ENCODE data around the gene ITGB1BP1.

Gene ITGB1BP1

DNA sequence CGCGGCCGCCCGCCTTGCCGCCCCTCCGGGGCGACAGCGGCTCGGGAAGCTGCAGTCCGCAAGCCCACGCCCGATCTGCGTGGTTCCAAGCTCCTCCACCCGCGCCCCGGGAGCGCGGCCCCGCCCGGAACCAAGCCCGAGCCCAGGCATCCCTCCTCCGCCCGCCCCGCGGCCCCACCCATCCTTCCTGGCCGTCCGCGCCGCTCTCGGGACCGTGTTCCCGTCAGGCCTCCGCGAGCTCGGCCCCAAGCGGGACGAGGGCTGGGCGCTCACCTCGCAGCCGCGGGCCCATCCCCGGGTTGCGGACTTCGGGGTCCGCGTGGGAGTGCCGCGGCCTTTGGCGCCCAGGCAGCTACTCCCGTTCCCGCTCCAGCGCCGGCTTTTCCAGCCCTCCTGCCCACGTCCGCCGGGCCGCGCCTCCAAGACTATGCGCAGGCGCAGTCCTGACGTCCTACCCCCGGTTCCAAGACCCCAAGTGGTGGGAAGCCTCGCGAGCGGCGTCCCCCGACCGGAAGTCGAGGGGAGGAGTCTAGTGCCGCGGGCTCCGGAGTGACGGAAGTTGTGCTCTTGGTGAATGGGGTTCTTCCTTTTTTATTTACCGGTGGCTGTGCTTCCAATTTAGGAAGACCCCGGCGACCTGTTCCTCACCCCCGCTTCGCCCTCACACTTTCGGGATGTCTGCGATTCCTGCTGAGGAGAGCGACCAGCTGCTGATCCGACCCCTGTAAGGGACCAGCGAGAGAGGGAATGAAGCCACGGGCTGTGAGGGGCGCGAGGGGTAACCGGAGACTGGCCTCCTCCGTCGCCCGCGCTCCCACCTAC is at the start of gene ITGB1BP1, which contains the start of gene CPSF3:
Gene ITGB1BP1 (minus strand): TSS at position 429 of the 822 bp plus-strand sequence. CDS start 4,831 bp downstream, outside the sequence.
Gene CPSF3 (plus strand): TSS at position 555 of the 822 bp plus-strand sequence. CDS start 120 bp downstream, at position 675.
- peak; percentile 95 to 96 for DNase-seq (ENCODE audit: extremely low read depth in 1 of 2, low read depth in 1 of 2)

GRCh38 chr2:9472511-9472910 is 49.2 kb upstream of the ITGB1BP1 start:
- no peak for DNase-seq (ENCODE audit: extremely low read depth in 1 of 2, low read depth in 1 of 2)

DNA sequence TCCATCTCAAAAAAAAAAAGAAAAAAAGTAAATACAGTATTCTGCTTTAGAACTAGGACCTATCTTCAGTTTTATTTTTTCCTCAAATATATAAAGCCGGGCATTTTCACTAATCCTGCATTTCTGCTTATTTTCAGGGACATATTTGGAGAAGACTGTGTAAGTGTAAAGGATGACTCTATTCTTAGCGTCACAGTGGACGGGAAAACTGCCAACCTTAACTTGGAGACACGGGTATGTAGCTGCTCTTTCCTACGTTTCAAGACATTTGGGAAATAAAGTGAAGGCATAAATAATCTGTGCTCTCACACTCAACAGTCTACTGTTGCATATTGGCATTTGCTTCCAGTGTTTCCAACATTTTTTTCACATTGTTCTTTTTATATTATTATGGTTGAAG is 47.9 kb upstream of the ITGB1BP1 start:
- no peak for DNase-seq (ENCODE audit: extremely low read depth in 1 of 2, low read depth in 1 of 2)

DNA sequence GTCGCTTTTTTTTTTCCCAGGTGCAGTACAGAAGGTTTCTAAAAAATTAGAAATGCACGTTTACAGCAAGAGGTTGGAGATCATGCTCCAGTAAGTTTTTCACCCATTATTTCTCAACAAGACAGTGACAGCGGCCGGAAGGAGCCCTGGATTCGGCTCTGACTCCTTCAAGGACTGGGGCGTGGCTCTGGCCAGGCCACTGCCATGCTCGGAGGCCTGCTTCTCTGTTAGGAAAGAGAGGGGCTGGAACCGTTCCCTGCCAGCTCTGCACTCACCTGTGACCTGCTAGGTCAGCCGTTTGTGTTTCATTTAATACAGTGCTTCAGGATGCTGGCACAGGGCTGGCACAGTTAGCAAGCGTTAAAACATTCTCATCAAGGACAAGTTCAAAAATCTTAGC is 44.4 kb upstream of the ITGB1BP1 start:
- DNase-seq (ENCODE audit: extremely low read depth in 1 of 2, low read depth in 1 of 2): no peak

GRCh38 chr2:9466147-9466683 is 42.9 kb upstream of the ITGB1BP1 start:
- DNase-seq (ENCODE audit: extremely low read depth in 1 of 2, low read depth in 1 of 2): no peak

DNA sequence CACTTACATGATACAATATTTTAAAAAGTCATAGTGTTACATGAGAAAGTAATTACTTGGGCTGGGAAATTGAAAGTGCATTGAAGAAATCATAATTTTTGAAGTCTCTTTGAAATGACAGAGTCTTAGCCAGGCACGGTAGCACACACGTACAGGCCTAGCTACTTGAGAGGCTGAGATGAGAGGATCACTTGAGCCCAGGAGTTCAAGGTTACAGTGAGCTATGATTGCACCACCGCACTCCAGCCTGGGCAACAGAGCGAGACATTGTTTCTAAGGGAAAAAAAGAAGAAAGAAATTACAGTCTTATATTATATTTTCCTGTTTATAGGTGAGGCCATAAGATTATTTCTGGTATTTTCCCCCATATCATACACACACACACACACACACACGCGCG is 41.8 kb upstream of the ITGB1BP1 start:
- DNase-seq (ENCODE audit: extremely low read depth in 1 of 2, low read depth in 1 of 2): no peak

DNA sequence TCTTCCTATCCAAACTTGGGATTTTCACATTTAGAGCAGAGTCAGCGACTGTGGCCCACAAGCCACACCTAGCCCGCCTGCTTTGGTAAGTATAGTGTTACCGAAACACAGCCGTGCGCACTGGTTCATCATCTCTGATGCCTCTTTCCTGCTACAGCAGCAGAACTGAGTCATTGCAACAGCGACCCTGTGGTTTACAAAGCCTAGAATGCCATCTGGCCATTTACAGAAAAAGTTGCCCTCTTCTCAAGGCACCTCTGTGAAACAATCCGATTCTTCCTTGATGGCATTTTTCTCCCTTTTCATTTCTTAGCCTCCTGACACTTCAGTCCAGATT is 40.3 kb upstream of the ITGB1BP1 start:
- no peak for DNase-seq (ENCODE audit: extremely low read depth in 1 of 2, low read depth in 1 of 2)

DNA sequence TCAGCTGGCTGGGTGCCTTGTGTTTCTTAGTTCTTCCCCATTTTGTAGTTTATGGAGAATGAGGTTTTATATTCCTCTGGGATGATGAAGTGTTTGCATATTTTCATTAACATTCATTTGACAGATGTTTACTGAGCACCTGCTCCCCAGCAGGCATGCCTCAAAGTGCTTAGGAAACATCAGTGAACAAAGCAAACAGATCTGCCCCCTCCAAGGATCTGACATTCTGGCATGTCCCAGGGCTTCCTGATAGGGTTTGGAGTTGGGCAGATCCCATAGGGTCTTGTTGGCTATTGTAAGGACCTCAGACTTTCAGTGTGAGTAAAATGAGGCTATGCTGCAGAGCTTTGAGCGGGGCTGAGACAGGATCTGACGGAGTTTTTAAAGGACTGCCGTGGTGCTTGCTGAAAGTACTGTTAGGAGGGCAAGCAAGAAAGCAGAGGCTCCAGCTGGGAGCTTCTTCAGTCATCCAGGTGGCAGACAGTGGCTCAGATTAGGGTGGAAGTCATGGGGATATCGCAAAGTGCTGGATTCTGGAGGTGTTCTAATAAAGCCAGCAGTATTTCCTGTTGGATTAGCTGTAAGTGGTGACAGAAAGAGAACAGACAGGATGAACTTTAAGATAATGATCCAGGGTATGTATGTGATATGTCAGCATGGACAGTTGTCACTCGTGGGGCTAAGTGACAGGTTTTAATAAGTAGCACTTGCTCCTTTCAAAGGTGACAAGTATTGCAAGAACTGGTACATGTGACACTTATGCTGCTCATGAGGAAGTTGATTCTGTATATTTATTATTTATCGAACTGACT is 39.8 kb upstream of the ITGB1BP1 start:
- no peak for DNase-seq (ENCODE audit: extremely low read depth in 1 of 2, low read depth in 1 of 2)

- no peak for DNase-seq (ENCODE audit: extremely low read depth in 1 of 2, low read depth in 1 of 2)
These were observed 39.0 kb upstream of the ITGB1BP1 start for GRCh38 chr2:9462313-9462712.

GRCh38 chr2:9461079-9461478 is 37.8 kb upstream of the ITGB1BP1 start:
- no peak for DNase-seq (ENCODE audit: extremely low read depth in 1 of 2, low read depth in 1 of 2)

DNA sequence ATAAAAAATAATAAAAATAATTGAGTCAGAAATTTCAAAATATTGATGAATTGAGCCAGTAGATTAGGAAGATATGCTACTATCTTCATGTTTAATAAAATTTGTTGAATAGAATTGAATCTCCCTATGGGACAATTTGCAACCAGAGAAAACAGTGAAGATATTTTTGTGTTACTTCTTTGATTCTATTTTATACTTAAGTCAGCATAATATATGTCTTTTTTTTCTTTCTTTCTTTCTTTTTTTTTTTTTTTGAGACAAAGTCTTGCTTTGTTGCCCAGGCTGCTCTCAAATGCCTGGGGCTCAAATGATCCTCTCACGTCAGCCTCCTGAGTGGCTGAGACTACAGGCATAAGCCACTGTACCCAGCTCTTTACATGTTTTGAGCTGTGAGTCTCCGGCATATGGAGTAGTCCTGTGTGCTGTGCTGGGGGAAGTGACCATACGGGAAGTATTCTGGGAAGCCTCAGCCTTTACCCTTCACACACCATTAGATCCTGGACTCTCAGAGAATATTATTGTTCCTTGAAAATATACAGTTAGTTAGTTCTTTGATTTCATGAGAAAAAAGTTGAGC is 37.2 kb upstream of the ITGB1BP1 start:
- no peak for DNase-seq (ENCODE audit: extremely low read depth in 1 of 2, low read depth in 1 of 2)

DNA sequence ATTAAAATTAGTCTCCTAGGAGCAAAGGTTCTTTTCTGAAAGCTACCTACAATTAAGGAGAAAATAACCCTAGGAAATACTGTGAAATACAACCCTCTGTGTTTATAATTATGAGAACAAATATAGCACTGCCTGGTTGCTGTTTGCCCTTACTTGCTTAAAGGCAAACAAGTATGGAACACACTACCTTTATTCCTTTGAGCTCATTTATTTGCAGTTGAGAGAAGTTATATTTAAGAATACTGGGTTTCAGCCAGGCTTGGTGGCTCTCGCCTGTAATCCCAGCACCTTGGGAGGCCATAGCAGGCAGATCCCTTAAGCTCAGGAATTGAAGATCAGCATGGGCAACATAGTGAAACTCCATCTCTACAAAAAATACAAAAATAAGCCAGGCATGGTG is 27.9 kb upstream of the ITGB1BP1 start:
- no peak for DNase-seq (ENCODE audit: extremely low read depth in 1 of 2, low read depth in 1 of 2)

GRCh38 chr2:9445089-9445488 is 21.8 kb upstream of the ITGB1BP1 start:
- no peak for DNase-seq (ENCODE audit: extremely low read depth in 1 of 2, low read depth in 1 of 2)

DNA sequence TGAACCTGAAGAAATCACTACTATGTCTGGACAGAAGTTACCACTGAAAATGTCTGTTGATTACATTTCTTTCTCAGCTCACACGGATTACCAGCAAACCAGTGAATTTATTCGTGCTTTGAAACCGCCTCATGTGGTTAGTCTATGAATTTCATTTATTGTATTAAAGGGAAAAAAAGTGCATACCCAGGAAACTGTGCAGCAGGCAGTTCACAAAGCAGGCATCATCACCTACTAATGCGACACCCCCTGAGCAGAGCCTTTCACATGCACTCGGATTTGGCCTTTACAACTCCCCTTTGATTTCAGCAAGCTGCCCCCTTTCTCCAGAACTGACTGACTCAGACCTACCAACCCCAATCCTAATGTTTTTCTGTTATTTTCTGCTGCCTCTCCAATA is 20.2 kb upstream of the ITGB1BP1 start:
- DNase-seq (ENCODE audit: extremely low read depth in 1 of 2, low read depth in 1 of 2): no peak

GRCh38 chr2:9441556-9441955 is 18.2 kb upstream of the ITGB1BP1 start:
- DNase-seq (ENCODE audit: extremely low read depth in 1 of 2, low read depth in 1 of 2): no peak

DNA sequence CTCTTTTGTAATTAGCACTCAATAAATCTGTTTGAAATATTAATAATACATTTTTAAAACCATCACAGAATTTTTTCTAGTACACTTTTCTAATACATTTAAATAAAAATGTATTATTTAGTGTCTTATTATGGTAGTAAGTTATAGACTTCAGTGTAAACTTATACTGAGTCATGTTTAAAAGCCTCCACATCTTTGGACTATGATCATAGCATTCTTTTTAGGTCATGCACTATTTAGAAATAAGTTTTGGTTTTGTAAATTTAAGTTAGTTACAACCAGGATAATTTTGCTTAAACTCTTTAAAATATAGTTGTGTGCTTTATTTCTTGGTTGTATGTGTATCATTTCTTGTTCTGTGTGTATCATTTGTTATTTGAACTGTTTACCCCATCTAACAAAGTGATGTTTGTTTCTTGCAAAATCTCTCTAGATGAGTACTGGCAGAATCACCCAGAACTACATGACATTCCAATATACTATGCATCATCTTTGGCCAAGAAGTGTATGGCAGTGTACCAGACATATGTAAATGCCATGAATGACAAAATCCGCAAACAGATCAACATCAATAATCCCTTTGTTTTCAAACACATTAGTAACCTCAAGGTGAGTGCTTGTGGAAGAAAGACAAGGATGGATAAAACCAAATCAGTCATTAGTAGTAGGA is 16.9 kb upstream of the ITGB1BP1 start:
- no peak for DNase-seq (ENCODE audit: extremely low read depth in 1 of 2, low read depth in 1 of 2)

DNA sequence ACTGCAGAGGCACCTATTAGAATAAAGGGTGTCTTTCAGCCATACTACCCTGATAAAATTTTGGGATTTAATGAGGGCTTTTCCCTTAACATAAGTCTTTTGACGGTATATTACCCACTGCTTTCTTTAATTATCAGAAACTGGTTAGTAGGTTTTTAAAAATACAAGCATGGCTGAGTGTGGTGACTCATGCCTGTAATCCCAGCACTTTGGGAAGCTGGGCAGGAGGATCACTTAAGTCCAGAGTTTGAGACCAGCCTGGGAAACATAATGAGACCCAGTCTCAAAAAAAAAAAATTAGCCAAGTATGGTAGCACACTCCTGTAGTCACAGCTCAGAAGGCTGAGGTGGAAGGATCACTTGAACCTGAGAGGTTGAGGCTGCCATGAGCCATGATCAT is 16.2 kb upstream of the ITGB1BP1 start:
- no peak for DNase-seq (ENCODE audit: extremely low read depth in 1 of 2, low read depth in 1 of 2)

- no peak for DNase-seq (ENCODE audit: extremely low read depth in 1 of 2, low read depth in 1 of 2)
These were observed 11.2 kb upstream of the ITGB1BP1 start for GRCh38 chr2:9434489-9434888.

DNA sequence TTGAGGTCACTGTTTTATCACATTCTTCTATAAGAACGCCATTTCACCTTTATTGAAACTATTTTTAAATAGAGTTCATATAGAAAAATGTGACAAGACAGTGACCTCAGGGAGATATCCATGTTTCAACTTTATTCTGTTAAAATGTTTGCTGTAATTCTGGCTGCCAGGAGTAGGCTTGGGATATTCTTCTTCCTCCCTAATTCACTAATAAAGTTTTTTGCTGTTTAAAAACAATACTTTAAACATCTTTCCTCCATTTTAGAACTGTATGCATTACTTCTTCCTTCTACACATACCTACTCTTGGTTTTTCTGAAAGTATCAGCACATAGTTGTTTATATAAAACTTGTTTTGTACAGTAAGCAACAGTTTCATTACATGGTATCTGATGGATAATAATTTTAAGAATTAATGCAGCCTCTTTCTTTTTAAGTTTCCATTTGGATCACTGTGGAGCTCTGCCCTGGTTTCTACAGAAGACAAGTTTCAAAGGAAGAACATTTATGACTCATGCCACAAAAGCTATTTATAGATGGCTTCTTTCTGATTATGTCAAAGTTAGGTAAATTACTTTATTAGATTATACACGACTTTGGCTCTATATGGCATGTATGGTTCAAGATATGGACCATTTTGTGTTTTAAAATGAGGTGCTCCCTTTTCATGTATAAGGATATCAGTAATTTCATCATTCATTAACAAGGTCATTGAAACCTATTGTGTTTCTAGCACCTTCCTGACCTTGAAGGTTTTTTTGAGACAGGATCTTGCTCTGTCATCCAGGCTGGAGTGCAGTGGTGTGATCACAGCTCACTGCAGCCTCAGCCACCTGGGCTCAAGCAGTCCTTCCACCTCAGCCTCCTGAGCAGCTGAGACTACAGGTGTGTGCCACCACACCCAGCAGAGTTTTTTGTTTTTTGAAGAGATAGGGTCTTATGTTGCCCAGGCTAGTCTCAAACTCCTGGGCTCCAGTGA is 7.3 kb upstream of the ITGB1BP1 start:
- DNase-seq (ENCODE audit: extremely low read depth in 1 of 2, low read depth in 1 of 2): no peak
